ENCODE measurements around the gene LCMT2.
A peak's percentile ranks its signal among the peaks of the same experiment; 100 is the strongest.

LCMT2 gene

DNA sequence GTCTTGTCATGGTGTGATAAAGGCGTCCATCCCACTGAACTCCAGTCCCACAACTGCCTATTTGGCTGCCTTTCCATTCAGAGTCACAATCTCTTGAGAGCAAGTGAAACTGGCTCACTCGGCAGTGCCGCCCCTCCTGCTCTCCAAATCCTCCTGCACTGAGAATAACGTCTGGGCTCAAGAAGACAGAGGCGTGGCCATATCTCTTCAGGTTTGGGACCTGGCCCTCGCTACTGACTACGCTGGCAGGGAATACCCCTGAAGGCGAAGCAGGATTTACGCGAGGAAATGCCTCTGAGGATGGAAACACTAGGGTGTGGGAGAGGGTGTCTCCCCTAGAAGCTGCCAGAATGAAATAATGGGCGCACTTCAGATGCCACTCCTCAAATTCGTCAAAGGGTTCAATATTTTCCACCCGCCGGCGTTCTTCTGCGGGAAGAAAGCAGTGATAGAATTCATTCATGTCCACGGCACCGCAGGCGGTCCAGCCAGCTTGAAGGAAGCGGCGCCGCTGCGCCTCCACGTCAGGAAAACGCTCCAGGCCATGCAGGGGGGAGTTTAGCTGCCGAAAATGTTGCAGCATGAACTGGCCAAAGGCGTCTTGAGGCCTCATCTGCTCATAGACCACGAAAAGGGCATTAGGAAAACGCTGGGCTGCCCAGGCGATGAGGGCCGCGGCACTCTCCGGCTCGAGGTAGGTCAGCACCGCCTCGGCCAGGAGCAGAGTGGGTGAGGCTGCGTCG lies 985 bp downstream of the LCMT2 start:
- DNase-seq (no peak), ATAC-seq (replicated peaks) (no peak)
- Mint-ChIP-seq H3K27ac (peak overlapping the region; percentile 99), H3K4me1 (peaks cover 11 to 42% of the 10 kb centered on the region in 2 donors), H3K4me3 (peak overlapping the region; percentile 94 to 95), H3K9me3 (no peaks in the 10 kb centered on the region), H3K36me3 (peaks cover 27 to 39% of the 10 kb centered on the region in 2 donors), H3K27me3 (no peaks in the 10 kb centered on the region)

DNA sequence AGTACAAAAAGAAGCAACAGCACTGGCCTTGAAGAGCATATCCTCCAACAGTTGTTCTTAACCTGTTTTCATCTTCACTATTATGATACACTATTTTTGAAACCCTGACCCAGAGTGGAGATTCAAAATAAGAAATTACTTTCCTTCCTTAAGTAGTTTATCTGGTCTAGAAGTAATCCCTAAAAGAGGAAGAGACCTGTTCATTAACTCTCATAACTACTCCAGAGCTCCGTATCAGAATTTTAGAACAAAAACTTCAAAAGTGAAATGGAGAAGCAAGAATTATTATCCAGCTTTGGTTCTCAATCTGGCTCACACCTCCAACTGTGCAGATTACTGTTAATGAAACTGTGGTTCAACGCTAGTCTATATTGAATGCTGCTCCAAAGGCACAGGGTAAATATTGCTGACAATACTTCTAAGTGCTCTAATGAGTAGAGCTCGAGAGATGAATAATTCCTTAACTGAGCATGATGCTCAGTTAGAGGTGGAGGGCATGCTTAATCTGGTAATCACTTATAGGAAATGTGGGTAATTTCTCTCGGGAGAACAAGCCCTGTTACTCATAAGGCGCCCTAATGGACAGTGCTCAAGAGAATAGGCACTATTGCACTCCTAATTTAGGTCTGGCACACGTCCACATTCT lies 5.2 kb downstream of the LCMT2 start:
- H3K36me3 Mint-ChIP-seq = peaks cover 10 to 20% of the 10 kb centered on the region in 2 donors
- no peaks in the 10 kb centered on the region for H3K9me3 Mint-ChIP-seq
- peaks cover 11 to 26% of the 10 kb centered on the region in 2 donors for H3K4me1 Mint-ChIP-seq
- DNase-seq = no peak
- H3K27me3 Mint-ChIP-seq = no peaks in the 10 kb centered on the region
- no peak overlapping the region for H3K27ac Mint-ChIP-seq
- H3K4me3 Mint-ChIP-seq = no peak overlapping the region
- ATAC-seq (replicated peaks) = no peak

- Mint-ChIP-seq H3K27me3 (peaks cover 0 to 10% of the 10 kb centered on the region in 2 donors), H3K4me1 (no peaks in the 10 kb centered on the region), H3K36me3 (no peaks in the 10 kb centered on the region), H3K27ac (no peak overlapping the region), H3K4me3 (no peak overlapping the region), H3K9me3 (no peaks in the 10 kb centered on the region)
- DNase-seq (no peak), ATAC-seq (replicated peaks) (no peak)
Observed at GRCh38 chr15:43318990-43319771, 11.2 kb downstream of the LCMT2 start.

DNA sequence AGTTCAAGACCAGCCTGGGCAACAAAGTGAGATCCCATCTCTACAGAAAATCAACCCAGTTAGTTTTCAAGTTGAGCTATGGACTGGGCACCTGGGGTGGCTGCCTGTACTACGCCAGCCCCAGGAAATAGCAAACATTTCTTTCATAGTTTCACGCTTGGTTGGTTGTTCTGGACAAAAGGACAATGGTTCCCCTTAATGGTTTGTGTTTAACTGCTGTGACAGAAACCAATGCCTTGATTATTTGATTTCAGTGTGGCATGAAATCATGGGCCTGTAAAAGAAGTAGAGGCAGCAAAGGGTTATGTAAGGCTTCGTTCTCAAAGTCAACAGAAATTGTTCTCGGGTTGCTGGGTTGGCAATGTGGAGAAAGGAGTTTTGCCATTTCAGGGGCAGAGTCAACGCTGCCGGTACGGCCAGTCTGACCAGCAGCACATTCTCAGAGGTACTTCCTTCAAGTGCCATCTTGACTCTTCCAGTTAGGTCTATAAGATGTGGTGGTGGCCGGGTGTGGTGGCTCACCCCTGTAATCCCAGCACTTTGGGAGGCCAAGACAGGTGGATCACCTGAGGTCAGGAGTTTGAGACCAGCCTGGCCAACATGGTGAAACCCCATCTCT lies 12.7 kb downstream of the LCMT2 start:
- Mint-ChIP-seq H3K4me3 (no peak overlapping the region), H3K36me3 (no peaks in the 10 kb centered on the region), H3K27ac (no peak overlapping the region), H3K9me3 (no peaks in the 10 kb centered on the region), H3K4me1 (no peaks in the 10 kb centered on the region), H3K27me3 (peaks cover 1 to 13% of the 10 kb centered on the region in 2 donors)
- ATAC-seq (replicated peaks) (no peak), DNase-seq (no peak)

DNA sequence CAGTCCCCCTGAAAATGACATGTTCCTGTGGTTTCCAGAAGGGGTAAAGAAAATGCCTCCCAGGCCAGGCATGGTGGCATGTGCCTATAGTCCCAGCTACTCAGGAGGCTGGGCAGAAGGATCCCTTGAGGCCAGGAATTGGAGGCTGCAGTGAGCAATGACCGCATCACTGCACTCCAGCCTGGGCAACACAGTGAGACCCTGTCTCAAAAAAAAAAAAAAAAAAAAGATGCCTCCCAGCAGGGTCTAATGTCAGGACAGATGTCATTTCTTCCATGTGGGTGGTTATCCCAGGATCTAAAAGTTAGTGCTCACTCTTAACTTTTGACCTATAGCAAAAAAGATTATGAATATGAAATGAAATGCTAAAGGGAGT lies 13.4 kb downstream of the LCMT2 start:
- Mint-ChIP-seq H3K4me3 (no peak overlapping the region), H3K4me1 (no peaks in the 10 kb centered on the region), H3K27ac (no peak overlapping the region), H3K9me3 (no peaks in the 10 kb centered on the region), H3K36me3 (no peaks in the 10 kb centered on the region), H3K27me3 (peaks cover 6 to 19% of the 10 kb centered on the region in 2 donors)
- DNase-seq = no peak
- ATAC-seq (replicated peaks) = no peak

- Mint-ChIP-seq H3K4me1 (no peaks in the 10 kb centered on the region), H3K9me3 (no peaks in the 10 kb centered on the region), H3K36me3 (no peaks in the 10 kb centered on the region), H3K27ac (no peak overlapping the region), H3K4me3 (no peak overlapping the region), H3K27me3 (peaks cover 11 to 24% of the 10 kb centered on the region in 2 donors)
- ATAC-seq (replicated peaks) (no peak), DNase-seq (no peak)
Observed at GRCh38 chr15:43316016-43316970, 14.1 kb downstream of the LCMT2 start.

- Mint-ChIP-seq H3K9me3 (no peaks in the 10 kb centered on the region), H3K36me3 (no peaks in the 10 kb centered on the region), H3K27me3 (peaks cover 23 to 36% of the 10 kb centered on the region in 2 donors), H3K4me3 (no peak overlapping the region), H3K27ac (no peak overlapping the region), H3K4me1 (no peaks in the 10 kb centered on the region)
- ATAC-seq (replicated peaks) (no peak), DNase-seq (no peak)
Observed at GRCh38 chr15:43314171-43314570, 16.2 kb downstream of the LCMT2 start.

GRCh38 chr15:43312378-43312777 lies 18.0 kb downstream of the LCMT2 start:
- ATAC-seq (replicated peaks) = no peak
- DNase-seq = no peak
- Mint-ChIP-seq H3K4me1 (no peaks in the 10 kb centered on the region), H3K27ac (no peak overlapping the region), H3K9me3 (no peaks in the 10 kb centered on the region), H3K36me3 (no peaks in the 10 kb centered on the region), H3K27me3 (peaks cover 35 to 51% of the 10 kb centered on the region in 2 donors), H3K4me3 (no peak overlapping the region)

GRCh38 chr15:43302205-43302817 lies 28.1 kb downstream of the LCMT2 start, which contains the start of gene TGM7:
Gene TGM7 (minus strand): TSS chr15:43302255.
- no peaks in the 10 kb centered on the region for H3K36me3 Mint-ChIP-seq
- ATAC-seq (replicated peaks) = no peak
- H3K4me3 Mint-ChIP-seq = no peak within 1 kb of the TSS
- no peak for DNase-seq
- no peak within 1 kb of the TSS for H3K27ac Mint-ChIP-seq
- H3K9me3 Mint-ChIP-seq = no peaks in the 10 kb centered on the region
- H3K4me1 Mint-ChIP-seq = no peaks in the 10 kb centered on the region
- peaks cover 19 to 27% of the 10 kb centered on the region in 2 donors for H3K27me3 Mint-ChIP-seq

GRCh38 chr15:43299884-43300283 lies 30.5 kb downstream of the LCMT2 start:
- Mint-ChIP-seq H3K9me3 (no peaks in the 10 kb centered on the region), H3K27ac (no peak overlapping the region), H3K36me3 (no peaks in the 10 kb centered on the region), H3K4me1 (no peaks in the 10 kb centered on the region), H3K27me3 (peaks cover 20 to 23% of the 10 kb centered on the region in 2 donors), H3K4me3 (no peak overlapping the region)
- ATAC-seq (replicated peaks) (no peak), DNase-seq (no peak)

GRCh38 chr15:43299411-43299810 lies 31.0 kb downstream of the LCMT2 start:
- Mint-ChIP-seq H3K36me3 (no peaks in the 10 kb centered on the region), H3K27me3 (peaks cover 22 to 28% of the 10 kb centered on the region in 2 donors), H3K27ac (no peak overlapping the region), H3K4me1 (no peaks in the 10 kb centered on the region), H3K4me3 (no peak overlapping the region), H3K9me3 (no peaks in the 10 kb centered on the region)
- ATAC-seq (replicated peaks) (no peak), DNase-seq (no peak)

DNA sequence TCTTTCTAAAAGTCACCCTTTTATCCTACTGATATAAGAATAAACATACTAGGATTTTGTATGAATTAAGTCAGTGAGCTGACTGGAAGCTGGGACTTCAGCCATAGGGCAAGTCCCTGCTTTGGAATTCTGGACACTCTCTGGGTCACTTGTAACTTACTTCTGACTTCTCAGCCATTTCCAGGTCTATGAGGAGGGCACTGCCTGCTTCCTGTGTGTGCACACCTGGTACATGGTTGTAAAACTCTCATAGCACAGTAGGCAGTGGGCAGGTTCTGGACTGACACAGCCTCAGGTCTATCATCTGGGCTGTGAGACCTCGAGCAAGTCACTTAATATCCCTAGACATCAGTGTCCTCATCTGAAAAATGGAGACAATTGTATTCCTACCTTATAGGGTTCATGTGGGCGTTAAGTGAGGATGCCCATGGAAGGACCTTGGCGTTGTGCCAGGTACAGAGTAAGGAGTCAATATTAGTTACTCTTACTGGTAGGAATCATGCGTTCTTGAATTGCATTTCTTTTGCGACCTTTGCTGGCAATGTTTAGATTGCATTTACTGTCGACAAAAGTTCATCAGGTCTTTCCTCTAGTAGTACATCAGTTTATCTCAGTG lies 36.2 kb downstream of the LCMT2 start:
- Mint-ChIP-seq H3K4me1 (peaks cover 1 to 11% of the 10 kb centered on the region in 2 donors), H3K4me3 (no peak overlapping the region), H3K27ac (no peak overlapping the region), H3K9me3 (no peaks in the 10 kb centered on the region), H3K27me3 (peaks cover 25 to 26% of the 10 kb centered on the region in 2 donors), H3K36me3 (no peaks in the 10 kb centered on the region)
- no peak for ATAC-seq (replicated peaks)
- DNase-seq = no peak

GRCh38 chr15:43293432-43293831 lies 36.9 kb downstream of the LCMT2 start:
- Mint-ChIP-seq H3K4me1 (peaks cover 1 to 11% of the 10 kb centered on the region in 2 donors), H3K27ac (no peak overlapping the region), H3K36me3 (no peaks in the 10 kb centered on the region), H3K27me3 (peaks cover 25 to 26% of the 10 kb centered on the region in 2 donors), H3K4me3 (peak overlapping the region in 1 of 2 donors; percentile 39), H3K9me3 (no peaks in the 10 kb centered on the region)
- DNase-seq = no peak
- ATAC-seq (replicated peaks) = peak; percentile 74 to 77
